SK-N-DZ (cell line): ENCODE measurements around the gene MACIR. TPM values are rescaled to one million over a fixed set of nuclear protein-coding genes. Genes with fewer than 3 reads are reported as not detected.
"Not testable (repeated sequence)": the region's sequence is repeated elsewhere in the genome, so short reads cannot be mapped to it uniquely, and the experiment has no call there.

Experiments
- DNase-seq: peaks from one replicate; pipeline ENCODE4 v3.0.0-alpha.2; 2015; ENCODE audit warnings: low spot score
- polyA plus RNA-seq, 2 experiments: library from polyadenylated mRNA; depleted of rRNA; stranded (reverse); fragments of >200 nt; gene quantifications; 2 replicates each; pipeline ENCODE4 v1.2.3, GENCODE V29; 2014

MACIR gene
- 33.2 and 35.7 TPM in 2 replicates for polyA plus RNA-seq (2014; cell fraction: cytosol; rRNA removed)
- polyA plus RNA-seq (2014; cell fraction: nucleus; rRNA removed): 21.1 and 33.2 TPM in 2 replicates

DNA sequence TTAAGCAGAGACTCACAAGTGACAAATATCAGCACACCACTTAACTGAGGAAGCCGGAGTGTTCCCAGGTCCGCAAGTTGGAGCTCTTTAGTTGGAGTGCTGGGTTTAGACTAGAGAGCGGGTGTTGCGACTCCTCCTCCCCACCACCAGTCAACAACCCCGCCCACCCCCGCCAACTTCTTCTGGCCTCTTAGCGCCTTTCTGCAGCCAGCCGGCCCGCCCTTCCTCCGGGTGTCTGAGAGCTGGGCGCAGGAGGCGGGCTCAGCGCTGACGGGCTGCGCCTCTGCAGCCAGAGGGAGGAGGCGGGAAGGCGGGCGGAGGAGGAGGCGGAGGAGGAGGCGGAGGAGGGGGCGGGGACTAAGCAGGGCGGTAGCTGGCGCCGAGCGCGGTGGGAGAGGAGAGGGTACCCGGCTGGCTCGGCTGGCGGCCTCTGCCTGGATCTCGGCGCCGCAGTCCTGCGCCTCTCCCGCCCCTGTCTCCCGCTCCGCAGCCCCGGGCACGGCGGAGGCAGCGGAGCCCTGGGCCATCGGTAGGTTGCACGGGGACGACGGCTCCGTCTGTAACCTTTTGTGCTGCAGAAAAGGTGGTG is at the start of gene MACIR:
MACIR (plus strand) TSS at position 396 of the 589 bp plus-strand sequence. CDS start 17,157 bp downstream, outside the sequence.
- peak; percentile 97 for DNase-seq

DNA sequence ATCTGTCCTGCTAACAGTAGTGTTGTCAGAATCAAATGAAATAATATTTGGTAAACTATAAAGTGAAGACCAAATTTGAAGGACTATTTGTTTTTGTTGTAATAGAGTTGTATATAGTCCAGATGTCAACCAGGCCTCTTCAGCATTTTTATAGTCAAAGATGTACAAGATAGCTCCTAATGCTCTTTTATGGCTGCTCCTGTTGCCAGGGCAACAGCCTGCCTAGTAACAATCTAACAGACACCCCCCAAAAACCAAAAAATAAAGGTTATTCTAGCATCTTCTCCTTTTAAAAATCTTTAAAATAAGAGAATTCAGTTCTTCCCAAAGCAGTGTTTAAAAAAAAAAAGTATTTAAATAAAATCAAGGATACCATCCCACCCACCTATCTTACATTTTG is 49.5 kb upstream of the MACIR start:
- DNase-seq: no peak

DNA sequence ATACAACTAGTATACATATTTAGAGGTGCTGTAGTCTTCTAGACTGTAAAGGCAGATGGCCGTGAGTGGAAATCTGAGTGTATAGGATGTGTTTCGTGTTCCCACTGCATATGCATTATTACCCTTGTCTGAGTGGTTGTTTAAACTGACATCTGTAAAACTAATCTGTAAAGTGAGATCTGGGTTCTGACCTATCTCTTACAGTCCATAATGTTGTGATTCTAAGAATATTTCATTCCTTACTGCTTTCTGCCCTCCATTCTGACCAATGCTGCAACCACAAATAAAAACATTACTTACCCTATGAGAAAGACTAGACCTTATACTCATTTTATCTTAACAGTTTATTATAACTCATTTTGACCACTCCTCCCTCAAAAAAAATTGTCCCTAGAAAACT is 47.6 kb upstream of the MACIR start:
- DNase-seq: no peak

GRCh38 chr5:103211576-103212561 is 46.7 kb upstream of the MACIR start:
- DNase-seq: no peak

- no peak for DNase-seq
These were observed 42.4 kb upstream of the MACIR start for GRCh38 chr5:103216137-103216536.

DNA sequence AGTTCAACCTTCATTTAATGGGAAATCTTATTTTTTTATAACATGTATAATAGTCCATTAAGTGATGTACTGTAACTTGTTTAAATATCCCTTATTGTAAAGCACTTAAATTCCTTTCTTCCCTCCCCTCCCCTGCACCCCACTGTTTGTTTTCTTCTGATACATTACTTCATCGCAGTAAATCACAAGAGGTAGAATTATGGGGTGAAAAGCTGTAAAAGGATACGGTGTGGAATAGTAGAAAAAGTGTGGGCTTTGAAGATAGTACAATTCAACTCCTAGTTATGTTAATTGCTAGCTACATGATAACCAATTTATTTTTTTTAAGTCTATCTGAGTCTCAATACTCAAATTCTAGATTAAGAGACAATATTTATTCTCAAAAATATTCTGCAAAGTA is 41.9 kb upstream of the MACIR start:
- no peak for DNase-seq

- no peak for DNase-seq
These were observed 41.5 kb upstream of the MACIR start for GRCh38 chr5:103217101-103217500.

DNA sequence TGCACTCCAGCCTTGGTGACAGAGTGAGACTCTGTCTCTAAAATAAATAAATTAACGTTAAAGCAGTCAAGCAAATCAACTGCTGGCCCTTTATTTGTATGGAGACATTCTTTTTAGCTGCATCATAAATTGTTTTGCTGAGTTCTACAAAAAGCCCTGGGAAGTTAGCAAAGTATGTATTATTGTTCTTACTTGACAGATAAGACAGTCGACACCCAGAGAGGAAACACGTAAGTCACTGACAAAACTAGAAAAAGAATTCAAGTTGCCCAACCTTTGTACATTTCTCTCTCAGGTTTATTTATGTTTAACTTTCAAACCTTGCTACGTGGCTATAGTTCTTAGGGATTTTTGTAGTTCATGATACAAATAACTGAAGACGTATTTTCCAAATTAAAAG is 40.4 kb upstream of the MACIR start:
- no peak for DNase-seq

GRCh38 chr5:103219074-103219473 is 39.5 kb upstream of the MACIR start:
- DNase-seq: not testable (repeated sequence)

- no peak for DNase-seq
These were observed 35.3 kb upstream of the MACIR start for GRCh38 chr5:103223031-103223955.

- DNase-seq: peak; percentile 77
These were observed 34.3 kb upstream of the MACIR start for GRCh38 chr5:103224118-103224893.

- DNase-seq: no peak
These were observed 33.7 kb upstream of the MACIR start for GRCh38 chr5:103224894-103225246.

DNA sequence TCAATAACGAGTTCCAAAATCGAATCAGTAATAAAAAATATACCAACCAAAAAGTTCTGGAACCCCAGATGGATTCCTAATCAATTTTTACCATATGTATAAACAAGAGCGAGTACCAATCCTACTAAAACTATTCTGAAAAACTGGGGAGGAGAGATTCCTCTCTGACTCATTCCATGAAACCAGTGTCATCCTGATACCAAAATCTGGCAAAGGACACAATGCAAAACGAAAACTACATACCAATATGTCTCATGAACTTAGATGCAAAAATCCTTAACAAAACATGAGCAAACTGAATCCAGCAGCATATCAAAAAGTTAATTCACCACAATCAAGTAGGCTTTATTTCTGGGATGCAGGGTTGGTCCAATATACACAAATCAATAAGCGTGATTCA is 30.5 kb upstream of the MACIR start:
- DNase-seq: no peak

DNA sequence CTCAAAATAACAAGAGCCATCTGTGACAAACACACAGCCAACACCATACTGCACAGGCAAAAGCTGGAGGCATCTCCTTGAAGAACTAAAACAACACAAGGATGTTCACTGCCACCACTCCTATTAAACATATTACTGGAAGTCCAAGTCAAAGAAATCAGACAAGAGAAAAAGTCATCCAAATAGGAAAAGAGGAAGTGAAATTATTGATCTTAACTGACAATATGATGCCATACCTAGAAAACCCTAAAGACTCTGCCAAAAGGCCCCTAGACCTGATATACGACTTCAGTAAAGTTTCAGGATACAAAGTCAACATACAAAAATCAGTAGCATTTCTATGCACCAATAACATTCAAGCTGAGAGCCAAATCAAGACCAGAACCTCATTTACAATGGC is 30.0 kb upstream of the MACIR start:
- DNase-seq: no peak

DNA sequence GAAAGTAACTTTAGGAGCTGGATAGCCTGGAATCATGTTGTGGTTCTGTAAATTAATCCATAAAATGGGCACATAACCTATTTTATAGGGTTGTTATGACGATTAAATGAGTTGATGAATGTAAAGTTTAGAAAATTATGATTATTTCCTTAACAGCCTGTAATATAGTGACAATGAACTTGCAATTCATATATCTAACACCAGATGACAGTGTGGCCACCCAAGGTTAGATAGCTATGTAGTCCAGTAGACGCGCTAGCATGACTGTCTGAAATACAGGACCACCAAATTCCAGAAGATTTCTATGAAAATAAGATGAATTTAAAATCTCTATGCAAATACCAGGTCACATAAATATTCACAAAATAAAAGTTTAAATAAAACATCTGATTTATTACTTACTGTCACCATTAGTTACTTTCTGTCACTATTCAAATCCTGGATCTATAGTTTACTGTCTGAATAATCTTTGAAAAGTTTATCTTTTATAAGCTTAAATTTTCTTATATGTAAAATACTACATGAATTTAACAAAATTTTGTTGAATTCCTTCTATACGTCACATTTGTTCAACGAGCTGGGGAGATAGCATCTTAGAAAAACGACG is 26.1 kb upstream of the MACIR start:
- DNase-seq: peak; percentile 29

GRCh38 chr5:103234239-103234975 is 24.2 kb upstream of the MACIR start:
- no peak for DNase-seq

GRCh38 chr5:103235891-103236290 is 22.7 kb upstream of the MACIR start:
- DNase-seq: no peak

GRCh38 chr5:103237778-103238177 is 20.8 kb upstream of the MACIR start:
- DNase-seq: no peak

- DNase-seq: no peak
These were observed 14.9 kb upstream of the MACIR start for GRCh38 chr5:103243665-103244064.

GRCh38 chr5:103244398-103244797 is 14.2 kb upstream of the MACIR start:
- DNase-seq: no peak
